Right lobe of liver (tissue), 6 donors: Measurements from ENCODE around the gene MAP3K13. TPM values are rescaled to one million over a fixed set of nuclear protein-coding genes. Genes with fewer than 3 reads are reported as not detected.

Source experiments
- ATAC-seq, 4 donors: fragments of 200-7000 bp; cut with Tn5 transposase; one replicate each; pipeline ENCODE4 v1.9.1; 2020; ENCODE audit warnings: mild to moderate bottlenecking in 4 of 4, moderate library complexity in 4 of 4
- DNase-seq, 3 donors: peaks; one replicate each; pipeline ENCODE4 v3.0.0-alpha.2; 2020
- H3K27ac ChIP-seq, 3 donors: fragments of 200-600 bp; one replicate each; pipeline ENCODE4 v1.8.0; 2022
- H3K27me3 ChIP-seq, 2 donors: fragments of 200-600 bp; one replicate each; pipeline ENCODE4 v1.8.0; 2022
- H3K36me3 ChIP-seq, 4 donors: fragments of 200-600 bp; sonication (generic) in 1 of 4; one replicate each; pipeline versions ENCODE4 v1.5.1 to v1.8.0; 2017 to 2022; ENCODE audit warnings: control low read depth in 1 of 4
- H3K4me1 ChIP-seq, 4 donors: fragments of 200-600 bp; sonication (generic) in 1 of 4; one replicate each; pipeline versions ENCODE4 v1.5.1 to v1.8.0; 2017 to 2022; ENCODE audit warnings: control low read depth in 1 of 4
- H3K4me3 ChIP-seq, 3 donors: fragments of 200-600 bp; one replicate each; pipeline ENCODE4 v1.8.0; 2022
- H3K9me3 ChIP-seq, 4 donors: fragments of 200-600 bp; sonication (generic) in 1 of 4; one replicate each; pipeline versions ENCODE4 v1.5.1 to v1.8.0; 2017 to 2022; ENCODE audit warnings: control low read depth in 1 of 4
- POLR2A ChIP-seq: fragments of 450-650 bp; IDR thresholded peaks from one replicate; pipeline ENCODE4 v1.6.1; 2017; ENCODE audit warnings: antibody characterized with exemption, mild to moderate bottlenecking
- WGBS: methylation state at CpG from one replicate; pipeline ENCODE4 v1.1.6; 2018; ENCODE audit warnings: low coverage, low lambda C conversion rate; ENCODE audit not compliant: insufficient coverage; ENCODE audit errors: missing lambda C conversion rate; 5-methylcytosine and 5-hydroxymethylcytosine counted together
- intact Hi-C, 2 donors: fragments of 100-400 bp; cut with DNase I; formaldehyde crosslinking; loops; one replicate each; pipeline versions ENCODE4 v1.11.2 to v1.14.1; 2022
- total RNA-seq, 6 experiments: library from RNA; depleted of rRNA in 2 of 6; stranded (reverse); fragments of >200 nt in 2 of 6; fragmentation: NEBNext Ultra II Directional in 3 of 6; extraction: Animal tissue kit (Norgen Biotek cat#: 25700) in 3 of 6; gene quantifications; one replicate each; pipeline versions ENCODE4 v1.1.0 to v1.2.4, GENCODE V29; 2016 to 2023
- TF ChIP-seq, protein P1 (sequence below), 4 donors: fragments of 200-600 bp in 3 of 4; fragments of 450-650 bp in 1 of 4; IDR thresholded peaks; one replicate each; pipeline versions ENCODE4 v1.5.1 to v1.8.0; 2016 to 2022; ENCODE audit warnings: antibody characterized with exemption in 4 of 4, mild to moderate bottlenecking in 2 of 4
- donor health status: DM: no; HTN: yes; CAD: no.
- donor health status: DM: no; HTN: no; CAD: no.
- donor health status: DM: no; HTN: no; CAD: no.
- donor health status: DM: no; HTN: yes; CAD: no.
- donor health status: DM: no; HTN: yes; CAD: no.

MAP3K13 gene
- total RNA-seq, 6 experiments from 2014 or later = 14.1 to 30.9 (median 24.1) TPM

DNA sequence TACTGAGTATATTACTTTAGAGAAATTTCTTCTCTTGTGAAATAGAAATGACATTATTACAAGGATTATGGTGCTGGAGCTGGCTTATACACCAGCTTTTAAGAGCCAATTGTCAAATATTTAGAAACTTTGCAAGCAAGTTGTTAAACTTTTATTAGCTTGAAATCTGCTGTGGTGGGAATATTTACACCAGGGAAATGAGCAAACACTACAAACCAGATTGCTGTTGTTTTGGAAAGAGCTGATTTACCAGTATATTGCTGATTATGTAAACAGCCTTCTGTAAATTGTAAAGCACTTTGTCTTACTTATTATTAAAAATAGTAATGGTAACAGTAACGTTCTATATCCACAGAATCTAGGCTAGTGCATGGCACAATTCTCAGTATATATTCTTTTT is 61.5 kb downstream of the MAP3K13 start:
- no peak for DNase-seq
- H3K27ac ChIP-seq = no peak overlapping the region
- ATAC-seq = peak in 1 of 4 donors; percentile 22
- no peaks in the 10 kb centered on the region for H3K9me3 ChIP-seq
- 27% methylated on average over 1 of the region's 1 CpG for WGBS
- H3K27me3 ChIP-seq = no peaks in the 10 kb centered on the region
- no peak overlapping the region for H3K4me3 ChIP-seq
- TF ChIP-seq, protein P1, sequence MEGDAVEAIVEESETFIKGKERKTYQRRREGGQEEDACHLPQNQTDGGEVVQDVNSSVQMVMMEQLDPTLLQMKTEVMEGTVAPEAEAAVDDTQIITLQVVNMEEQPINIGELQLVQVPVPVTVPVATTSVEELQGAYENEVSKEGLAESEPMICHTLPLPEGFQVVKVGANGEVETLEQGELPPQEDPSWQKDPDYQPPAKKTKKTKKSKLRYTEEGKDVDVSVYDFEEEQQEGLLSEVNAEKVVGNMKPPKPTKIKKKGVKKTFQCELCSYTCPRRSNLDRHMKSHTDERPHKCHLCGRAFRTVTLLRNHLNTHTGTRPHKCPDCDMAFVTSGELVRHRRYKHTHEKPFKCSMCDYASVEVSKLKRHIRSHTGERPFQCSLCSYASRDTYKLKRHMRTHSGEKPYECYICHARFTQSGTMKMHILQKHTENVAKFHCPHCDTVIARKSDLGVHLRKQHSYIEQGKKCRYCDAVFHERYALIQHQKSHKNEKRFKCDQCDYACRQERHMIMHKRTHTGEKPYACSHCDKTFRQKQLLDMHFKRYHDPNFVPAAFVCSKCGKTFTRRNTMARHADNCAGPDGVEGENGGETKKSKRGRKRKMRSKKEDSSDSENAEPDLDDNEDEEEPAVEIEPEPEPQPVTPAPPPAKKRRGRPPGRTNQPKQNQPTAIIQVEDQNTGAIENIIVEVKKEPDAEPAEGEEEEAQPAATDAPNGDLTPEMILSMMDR (IDR thresholded peaks at IDR 0.05) = no peak
- no peak for TF ChIP-seq POLR2A
- peaks cover 0 to 21% (median 4%) of the 10 kb centered on the region in 4 donors for H3K4me1 ChIP-seq
- H3K36me3 ChIP-seq = peaks cover 0 to 6% (median 0%) of the 10 kb centered on the region in 4 donors
- intact Hi-C loops = no loop called here

DNA sequence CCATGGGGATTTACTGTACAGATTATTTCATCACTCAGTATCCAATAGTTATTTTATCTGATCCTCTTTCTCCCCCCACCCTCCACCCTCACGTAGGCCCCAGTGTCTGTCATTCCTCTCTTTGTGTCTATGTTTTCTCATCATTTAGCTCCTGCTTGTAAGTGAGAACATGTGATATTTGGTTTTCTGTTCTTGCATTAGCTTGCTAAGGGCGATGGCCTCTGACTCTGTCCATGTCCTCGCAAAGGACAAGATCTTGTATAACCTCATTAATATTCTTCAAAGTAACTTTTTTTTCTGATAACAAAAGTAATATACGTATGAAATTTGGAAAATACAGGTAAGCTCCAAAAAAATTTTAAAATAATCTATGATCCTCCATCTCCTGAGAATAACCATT is 67.4 kb downstream of the MAP3K13 start:
- no peaks in the 10 kb centered on the region for H3K4me1 ChIP-seq
- DNase-seq (no peak), ATAC-seq (peak in 2 of 4 donors; percentile 36 to 65)
- intact Hi-C loops = no loop called here
- no peaks in the 10 kb centered on the region for H3K9me3 ChIP-seq
- peaks cover 0 to 6% (median 0%) of the 10 kb centered on the region in 4 donors for H3K36me3 ChIP-seq
- no peaks in the 10 kb centered on the region for H3K27me3 ChIP-seq
- 46% methylated on average over 4 of the region's 4 CpGs for WGBS
- H3K27ac ChIP-seq = no peak overlapping the region
- no peak overlapping the region for H3K4me3 ChIP-seq
- TF ChIP-seq POLR2A = no peak
- TF ChIP-seq, protein P1 (IDR thresholded peaks at IDR 0.05) = no peak

DNA sequence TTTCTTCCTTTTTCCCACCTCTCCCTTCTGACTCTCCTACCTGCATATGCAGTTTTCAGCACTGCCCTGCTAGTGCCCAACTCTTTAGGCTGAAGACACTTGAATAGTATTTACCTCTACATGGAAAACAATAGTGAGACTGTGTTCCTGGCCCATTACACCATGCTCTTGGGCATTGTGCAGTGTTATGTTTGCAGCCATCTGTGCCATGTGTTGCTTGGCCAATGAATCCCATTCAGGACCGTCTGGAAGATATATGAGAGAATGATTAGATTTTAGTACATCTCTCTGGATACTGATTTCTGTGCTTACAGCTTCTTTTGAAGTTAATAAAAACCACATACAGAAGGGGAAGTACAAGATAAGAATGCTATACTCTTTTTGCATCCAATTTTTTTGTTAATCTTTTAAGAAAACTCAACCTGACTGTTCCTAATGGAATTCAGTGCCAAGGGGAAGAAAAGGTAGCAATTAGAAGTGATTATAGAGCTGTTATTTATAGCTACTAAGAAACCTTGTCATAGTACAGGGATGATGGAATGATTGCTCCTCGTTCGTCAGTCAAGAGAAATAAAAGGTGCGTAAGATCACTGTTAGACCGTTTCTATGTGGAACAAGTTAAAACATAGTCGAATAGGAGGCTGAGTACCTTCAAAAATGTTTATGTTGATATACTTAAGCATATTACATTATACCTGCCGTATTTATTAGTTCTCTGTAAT is 77.0 kb downstream of the MAP3K13 start:
- no peaks in the 10 kb centered on the region for H3K27me3 ChIP-seq
- TF ChIP-seq, protein P1 (IDR thresholded peaks at IDR 0.05) = no peak
- no peak for TF ChIP-seq POLR2A
- ATAC-seq (no peak), DNase-seq (no peak)
- H3K9me3 ChIP-seq = no peaks in the 10 kb centered on the region
- no peaks in the 10 kb centered on the region for H3K4me1 ChIP-seq
- no peak overlapping the region for H3K4me3 ChIP-seq
- no peak overlapping the region for H3K27ac ChIP-seq
- peaks cover 0 to 17% (median 3%) of the 10 kb centered on the region in 4 donors for H3K36me3 ChIP-seq
- WGBS = 88% methylated on average over 7 of the region's 7 CpGs
- intact Hi-C loops = no loop called here

DNA sequence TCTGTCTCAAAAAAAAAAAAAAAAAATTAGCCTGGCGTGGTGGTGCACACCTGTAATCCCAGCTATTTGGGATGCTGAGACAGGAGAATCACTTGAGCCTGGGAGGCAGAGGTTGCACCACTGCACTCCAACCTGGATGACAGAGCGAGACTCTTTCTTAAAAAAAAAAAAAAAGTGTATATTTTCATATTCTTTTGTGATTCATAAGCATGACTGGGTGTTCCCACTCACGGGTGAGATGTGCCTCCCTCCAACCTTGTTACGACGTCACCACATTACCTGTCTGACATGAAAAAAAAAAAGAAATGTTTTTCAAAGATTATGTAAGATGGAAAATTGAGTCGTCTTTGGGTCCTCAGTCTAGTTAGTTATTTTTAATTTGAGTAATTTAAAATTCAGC is 79.1 kb downstream of the MAP3K13 start:
- TF ChIP-seq POLR2A = no peak
- H3K9me3 ChIP-seq = no peaks in the 10 kb centered on the region
- no peak overlapping the region for H3K27ac ChIP-seq
- no peak for DNase-seq
- no peaks in the 10 kb centered on the region for H3K4me1 ChIP-seq
- ATAC-seq = no peak
- H3K27me3 ChIP-seq = no peaks in the 10 kb centered on the region
- H3K4me3 ChIP-seq = no peak overlapping the region
- 97% methylated on average over 5 of the region's 6 CpGs for WGBS
- intact Hi-C loops = no loop called here
- peaks cover 0 to 17% (median 3%) of the 10 kb centered on the region in 4 donors for H3K36me3 ChIP-seq

DNA sequence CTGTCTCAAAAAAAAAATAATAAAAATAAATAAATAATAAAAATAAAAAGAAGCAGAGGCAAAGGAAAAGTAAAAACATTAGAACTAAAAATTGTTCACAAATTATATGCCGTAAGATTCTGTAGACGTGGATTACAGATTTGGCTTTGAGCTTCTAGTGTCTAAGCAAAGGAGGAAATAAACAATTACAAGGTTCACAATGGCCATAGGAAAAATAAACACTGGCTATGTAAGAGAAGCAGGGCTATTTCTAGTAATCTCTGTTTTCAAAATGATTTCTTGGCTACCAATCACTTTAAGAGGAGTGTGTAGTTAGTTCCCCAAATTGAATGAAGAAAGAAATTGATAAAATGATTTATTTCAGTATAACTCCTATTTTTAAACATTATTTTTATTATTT is 81.4 kb downstream of the MAP3K13 start:
- H3K4me3 ChIP-seq = no peak overlapping the region
- no peaks in the 10 kb centered on the region for H3K9me3 ChIP-seq
- H3K4me1 ChIP-seq = no peaks in the 10 kb centered on the region
- no peak overlapping the region for H3K27ac ChIP-seq
- no peak for TF ChIP-seq POLR2A
- TF ChIP-seq, protein P1 (IDR thresholded peaks at IDR 0.05) = no peak
- peaks cover 0 to 14% (median 2%) of the 10 kb centered on the region in 4 donors for H3K36me3 ChIP-seq
- DNase-seq (no peak), ATAC-seq (no peak)
- intact Hi-C loops = no loop called here
- H3K27me3 ChIP-seq = no peaks in the 10 kb centered on the region
- 100% methylated on average over 2 of the region's 2 CpGs for WGBS
